K562 (cell line): Measurements from ENCODE around the gene WDR86. TPM values are rescaled to one million over a fixed set of nuclear protein-coding genes. Genes with fewer than 3 reads are reported as not detected.

Experiments
- DACH1 ChIP-seq: fragments of 450-650 bp; IDR thresholded peaks from 2 replicates; pipeline ENCODE4 v1.6.1; 2018; ENCODE audit not compliant: partially characterized antibody
- FIP1L1 ChIP-seq: fragments of 200-400 bp; formaldehyde crosslinking; IDR thresholded peaks from 2 replicates; pipeline ENCODE4 v1.6.1; 2018; ENCODE audit warnings: mild to moderate bottlenecking, low read depth, low read length; ENCODE audit not compliant: poor library complexity, severe bottlenecking
- LEF1 ChIP-seq: fragments of 450-650 bp; IDR thresholded peaks from 2 replicates; pipeline ENCODE4 v1.6.1; 2016; ENCODE audit warnings: mild to moderate bottlenecking
- SOX6 ChIP-seq: fragments of 450-650 bp; IDR thresholded peaks from 2 replicates; pipeline ENCODE4 v1.6.1; 2014; ENCODE audit warnings: mild to moderate bottlenecking
- TRIM25 ChIP-seq: fragments of 450-650 bp; IDR thresholded peaks from 2 replicates; pipeline ENCODE4 v1.7.0; 2016; ENCODE audit warnings: borderline replicate concordance
- ZBTB40 ChIP-seq, 2 experiments: fragments of 450-650 bp in 1 of 2; sonication (generic) in 1 of 2; formaldehyde crosslinking in 1 of 2; IDR thresholded peaks; 2 replicates each; pipeline versions ENCODE4 v1.7.1 to v1.9.0; 2016 to 2022; ENCODE audit warnings: inconsistent platforms in 1 of 2, mild to moderate bottlenecking in 1 of 2, missing genetic modification reagents in 1 of 2
- ZNF263 ChIP-seq: sonication (generic); formaldehyde crosslinking; IDR thresholded peaks from 2 replicates; pipeline ENCODE4 v1.8.0; 2022; ENCODE audit warnings: mild to moderate bottlenecking, missing genetic modification reagents, borderline replicate concordance
- ZNF584 ChIP-seq: fragments of 200-800 bp; sonication (Bioruptor generic); IDR thresholded peaks from 2 replicates; pipeline ENCODE4 v1.6.1; 2016; ENCODE audit warnings: low read depth, mild to moderate bottlenecking, missing genetic modification characterization, missing compliant biosample characterization
- ZNF639 ChIP-seq, 2 experiments: fragments of 200-800 bp in 1 of 2; sonication (Bioruptor generic) in 1 of 2; sonication (generic) in 1 of 2; formaldehyde crosslinking in 1 of 2; IDR thresholded peaks in 1 of 2; conservative IDR thresholded peaks in 1 of 2; 2 replicates each; pipeline versions ENCODE4 v1.5.0 to v1.6.1; 2016 to 2020; ENCODE audit warnings: missing compliant biosample characterization in 1 of 2, missing genetic modification characterization in 1 of 2, missing genetic modification reagents in 1 of 2
- ZNF76 ChIP-seq: fragments of 250-450 bp; sonication (Bioruptor Pico); IDR thresholded peaks from 2 replicates; pipeline ENCODE4 v1.4.0; 2020; ENCODE audit warnings: mild to moderate bottlenecking, moderate library complexity, borderline replicate concordance
- polyA plus RNA-seq, 8 experiments: library from polyadenylated mRNA; depleted of rRNA in 4 of 8; stranded (reverse) in 5 of 8; unstranded in 3 of 8; fragments of >200 nt; fragmentation: Nextera tagmentation in 2 of 8; fragmentation: Illumina TruSeq in 1 of 8; extraction: Ambion mirVana in 2 of 8; extraction: Trizol in 1 of 8; gene quantifications; 2 replicates each; pipeline versions ENCODE4 v1.2.1 to v1.2.3, GENCODE V29; 2011 to 2014; ENCODE audit warnings: inconsistent platforms in 1 of 8, missing spikeins in 1 of 8
- total RNA-seq, 7 experiments: library from RNA; depleted of rRNA in 6 of 7; stranded (reverse); fragments of >200 nt in 6 of 7; fragmentation: Illumina TruSeq in 2 of 7; extraction: Trizol in 2 of 7; gene quantifications; 2 replicates each; pipeline versions ENCODE4 v1.2.1 to v1.2.3, GENCODE V29; 2011 to 2021; ENCODE audit warnings: low replicate concordance in 1 of 7

WDR86 gene
- total and polyA plus RNA-seq, 9 of the 15 experiments (the other 6 are each of a cell fraction or from before 2014, with no cell fraction given) = 0.24 TPM; not detected in 8

- TF ChIP-seq ZBTB40 (IDR thresholded peaks at IDR 0.05) = no peak
- no peak for TF ChIP-seq ZBTB40 (CRISPR knock-in tag; IDR thresholded peaks at IDR 0.05)
- no peak for TF ChIP-seq TRIM25
- no peak for TF ChIP-seq DACH1
- TF ChIP-seq SOX6 = no peak
- no peak for TF ChIP-seq ZNF639 (CRISPR knock-in tag; conservative IDR thresholded peaks at IDR 0.05 in 1 of 2, IDR thresholded peaks at IDR 0.05 in 1 of 2)
- TF ChIP-seq LEF1 = no peak
- no peak for TF ChIP-seq ZNF76
- TF ChIP-seq FIP1L1 = no peak
- TF ChIP-seq ZNF584 = no peak
- no peak for TF ChIP-seq ZNF263 (CRISPR knock-in tag)
Observed at GRCh38 chr7:151431768-151432311, 22.0 kb upstream of the WDR86 start (continued).
